Gastrocnemius medialis (tissue), 4 donors: Measurements from ENCODE around the gene MAD2L2. TPM values are rescaled to one million over a fixed set of nuclear protein-coding genes. Genes with fewer than 3 reads are reported as not detected.

Source experiments
- ATAC-seq, 2 donors: fragments of 150-250 bp; one replicate each; pipeline ENCODE4 v1.9.1; 2016
- DNase-seq, 2 donors: peaks; one replicate each; pipeline ENCODE4 v3.0.0-alpha.2; 2019
- H3K27ac ChIP-seq, 4 donors: fragments of 200-600 bp; sonication (generic); 1 replicate in 1 of 4; 2 replicates in 3 of 4; pipeline ENCODE4 v1.5.1; 2016 to 2018; ENCODE audit warnings: mild to moderate bottlenecking in 2 of 4, moderate library complexity in 1 of 4
- H3K27me3 ChIP-seq, 3 donors: fragments of 200-600 bp; sonication (generic) in 2 of 3; 1 replicate in 1 of 3; 2 replicates in 2 of 3; pipeline versions ENCODE4 v1.5.1 to v1.6.0; 2016 to 2019; ENCODE audit warnings: mild to moderate bottlenecking in 1 of 3, moderate library complexity in 1 of 3
- H3K36me3 ChIP-seq, 2 donors: fragments of 200-600 bp; sonication (generic) in 1 of 2; one replicate each; pipeline ENCODE4 v1.5.1; 2017 to 2018
- H3K4me1 ChIP-seq, 2 donors: fragments of 200-600 bp; sonication (generic) in 1 of 2; one replicate each; pipeline ENCODE4 v1.5.1; 2016 to 2017; ENCODE audit warnings: mild to moderate bottlenecking in 2 of 2
- H3K4me3 ChIP-seq, 4 donors: fragments of 200-600 bp; sonication (generic) in 3 of 4; 1 replicate in 1 of 4; 2 replicates in 3 of 4; pipeline ENCODE4 v1.5.1; 2016 to 2019; ENCODE audit warnings: mild to moderate bottlenecking in 2 of 4
- H3K9me3 ChIP-seq, 3 donors: fragments of 200-600 bp; sonication (generic) in 2 of 3; 1 replicate in 1 of 3; 2 replicates in 2 of 3; pipeline ENCODE4 v1.5.1; 2016 to 2019
- POLR2A ChIP-seq, 2 donors: fragments of 450-650 bp; IDR thresholded peaks; one replicate each; pipeline ENCODE4 v1.6.1; 2017; ENCODE audit warnings: antibody characterized with exemption in 2 of 2, mild to moderate bottlenecking in 2 of 2, moderate library complexity in 2 of 2
- in situ Hi-C, 4 donors: fragments of 200-750 bp; cut with MboI; loops; one replicate each; pipeline versions ENCODE4 v1.15.0 to v1.8.0; 2017; ENCODE audit warnings: low sequenced_read_pairs in 4 of 4
- intact Hi-C: fragments of 100-400 bp; cut with DNase I; formaldehyde crosslinking; loops from one replicate; pipeline ENCODE4 v1.15.1; 2023; ENCODE audit warnings: low total_unique reads
- total RNA-seq, 4 donors: library from RNA; depleted of rRNA; stranded (reverse); fragments of >200 nt; gene quantifications; one replicate each; pipeline versions ENCODE4 v1.1.0 to v1.2.3, GENCODE V29; 2016
- TF ChIP-seq, protein P1 (sequence below), 5 experiments: fragments of 450-650 bp in 3 of 5; fragments of 200-600 bp in 2 of 5; sonication (generic) in 2 of 5; IDR thresholded peaks in 4 of 5; conservative IDR thresholded peaks in 1 of 5; 1 replicate in 4 of 5; 2 replicates in 1 of 5; pipeline ENCODE4 v1.5.1; 2016 to 2019; ENCODE audit warnings: antibody characterized with exemption in 5 of 5, mild to moderate bottlenecking in 3 of 5, moderate library complexity in 3 of 5

MAD2L2 gene
- total RNA-seq, 4 donors from 2014 or later: 41.2 to 57.4 (median 46.9) TPM

DNA sequence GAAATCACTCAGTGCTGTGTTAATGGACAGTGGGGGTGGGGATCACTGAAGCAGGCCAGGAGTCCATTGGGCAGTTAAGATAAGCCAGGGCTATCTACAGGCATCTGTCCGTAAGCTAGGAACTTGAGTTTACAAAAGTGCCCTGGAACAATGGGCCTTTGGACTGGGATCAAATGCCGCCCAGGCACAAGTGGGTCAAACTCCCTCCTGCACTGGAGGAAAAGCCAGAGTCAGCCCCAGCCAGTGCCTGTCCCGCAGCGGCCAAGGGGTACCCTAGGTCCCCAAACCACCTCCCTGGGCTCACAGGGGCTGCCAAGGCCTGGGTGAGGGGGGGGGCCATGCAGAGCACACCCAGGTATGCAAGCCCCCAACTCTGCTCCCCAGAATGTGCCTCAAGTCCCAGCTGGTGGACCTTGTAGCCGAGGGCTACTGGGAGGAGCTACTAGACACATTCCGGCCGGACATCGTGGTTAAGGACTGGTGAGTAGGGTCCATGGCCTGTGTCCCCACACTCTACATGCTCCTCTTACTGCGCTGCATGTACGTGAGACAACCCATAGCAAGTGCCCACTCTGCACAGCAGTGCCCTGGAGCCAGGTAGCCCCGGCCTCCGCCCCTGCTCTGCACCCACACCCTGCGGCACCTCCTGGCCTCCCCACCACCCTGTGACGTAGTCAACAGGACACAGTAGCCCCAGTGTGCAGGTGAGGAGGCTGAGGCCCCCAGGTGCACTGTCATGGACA lies 9.2 kb downstream of the MAD2L2 start:
- Histone ChIP-seq H3K4me1 (no peaks in the 10 kb centered on the region), H3K27me3 (no peaks in the 10 kb centered on the region), H3K9me3 (no peaks in the 10 kb centered on the region), H3K4me3 (no peak overlapping the region), H3K27ac (no peak overlapping the region), H3K36me3 (peaks cover 0 to 54% of the 10 kb centered on the region in 2 donors)
- intact Hi-C loops: no loop called here
- ATAC-seq (no peak), DNase-seq (no peak)
- in situ Hi-C loops: no loop called here
- no peak for TF ChIP-seq POLR2A (IDR thresholded peaks at IDR 0.05)
- TF ChIP-seq, protein P1, sequence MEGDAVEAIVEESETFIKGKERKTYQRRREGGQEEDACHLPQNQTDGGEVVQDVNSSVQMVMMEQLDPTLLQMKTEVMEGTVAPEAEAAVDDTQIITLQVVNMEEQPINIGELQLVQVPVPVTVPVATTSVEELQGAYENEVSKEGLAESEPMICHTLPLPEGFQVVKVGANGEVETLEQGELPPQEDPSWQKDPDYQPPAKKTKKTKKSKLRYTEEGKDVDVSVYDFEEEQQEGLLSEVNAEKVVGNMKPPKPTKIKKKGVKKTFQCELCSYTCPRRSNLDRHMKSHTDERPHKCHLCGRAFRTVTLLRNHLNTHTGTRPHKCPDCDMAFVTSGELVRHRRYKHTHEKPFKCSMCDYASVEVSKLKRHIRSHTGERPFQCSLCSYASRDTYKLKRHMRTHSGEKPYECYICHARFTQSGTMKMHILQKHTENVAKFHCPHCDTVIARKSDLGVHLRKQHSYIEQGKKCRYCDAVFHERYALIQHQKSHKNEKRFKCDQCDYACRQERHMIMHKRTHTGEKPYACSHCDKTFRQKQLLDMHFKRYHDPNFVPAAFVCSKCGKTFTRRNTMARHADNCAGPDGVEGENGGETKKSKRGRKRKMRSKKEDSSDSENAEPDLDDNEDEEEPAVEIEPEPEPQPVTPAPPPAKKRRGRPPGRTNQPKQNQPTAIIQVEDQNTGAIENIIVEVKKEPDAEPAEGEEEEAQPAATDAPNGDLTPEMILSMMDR (IDR thresholded peaks at IDR 0.05 in 4 of 5, conservative IDR thresholded peaks at IDR 0.05 in 1 of 5): no peak

DNA sequence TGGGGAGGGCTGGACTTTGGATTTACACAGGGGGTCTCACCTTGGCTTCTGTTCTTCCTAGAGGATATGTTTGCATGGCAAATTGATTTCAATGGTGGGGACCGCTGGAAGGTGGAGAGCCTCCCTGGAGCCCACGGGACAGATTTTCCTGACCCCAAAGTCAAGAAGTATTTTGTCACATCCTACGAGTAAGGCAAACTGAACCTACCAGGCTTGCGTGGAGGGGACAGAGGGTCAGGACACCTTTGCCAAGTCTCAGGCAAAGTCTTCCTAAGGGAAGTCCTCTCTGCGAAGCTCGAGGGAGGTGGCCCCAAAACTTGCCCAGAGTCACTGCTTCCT lies 9.8 kb downstream of the MAD2L2 start:
- no peaks in the 10 kb centered on the region for H3K4me1 ChIP-seq

DNA sequence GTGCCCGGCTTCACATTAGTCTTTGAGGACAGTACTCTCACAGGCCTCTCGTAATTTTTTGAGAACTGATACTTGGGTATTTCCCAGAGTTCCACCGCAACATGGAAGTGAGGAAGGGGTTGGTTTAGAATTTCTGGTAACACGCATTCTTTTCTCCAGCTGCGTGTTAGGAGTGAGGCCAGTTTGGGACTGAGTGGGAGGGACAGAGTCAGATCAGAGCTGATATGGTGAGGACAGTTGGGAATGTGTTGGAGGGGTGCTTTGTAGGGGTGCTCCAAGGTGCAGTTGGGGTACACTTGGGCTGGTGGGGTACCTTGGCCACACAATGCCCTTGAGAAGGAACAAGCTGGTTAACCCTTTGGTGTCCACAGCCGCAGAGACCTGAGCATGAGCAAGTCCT lies 10.2 kb downstream of the MAD2L2 start:
- ATAC-seq: no peak
- intact Hi-C loops (no loop called here), in situ Hi-C loops (no loop called here)
- Histone ChIP-seq H3K36me3 (peaks cover 0 to 49% of the 10 kb centered on the region in 2 donors), H3K9me3 (no peaks in the 10 kb centered on the region), H3K4me3 (no peak overlapping the region), H3K4me1 (no peaks in the 10 kb centered on the region), H3K27ac (no peak overlapping the region), H3K27me3 (no peaks in the 10 kb centered on the region)
- no peak for DNase-seq
- TF ChIP-seq, protein P1 (IDR thresholded peaks at IDR 0.05 in 4 of 5, conservative IDR thresholded peaks at IDR 0.05 in 1 of 5): no peak
- TF ChIP-seq POLR2A (IDR thresholded peaks at IDR 0.05): no peak

More for the DNA sequence above, 9.8 kb downstream of the MAD2L2 start:
- Histone ChIP-seq H3K27ac (no peak overlapping the region), H3K4me3 (no peak overlapping the region), H3K36me3 (peaks cover 0 to 53% of the 10 kb centered on the region in 2 donors), H3K27me3 (no peaks in the 10 kb centered on the region), H3K9me3 (no peaks in the 10 kb centered on the region)
- ATAC-seq: no peak
- no peak for DNase-seq
- intact Hi-C loops (no loop called here), in situ Hi-C loops (no loop called here)
- TF ChIP-seq, protein P1 (IDR thresholded peaks at IDR 0.05 in 4 of 5, conservative IDR thresholded peaks at IDR 0.05 in 1 of 5): no peak
- no peak for TF ChIP-seq POLR2A (IDR thresholded peaks at IDR 0.05)

DNA sequence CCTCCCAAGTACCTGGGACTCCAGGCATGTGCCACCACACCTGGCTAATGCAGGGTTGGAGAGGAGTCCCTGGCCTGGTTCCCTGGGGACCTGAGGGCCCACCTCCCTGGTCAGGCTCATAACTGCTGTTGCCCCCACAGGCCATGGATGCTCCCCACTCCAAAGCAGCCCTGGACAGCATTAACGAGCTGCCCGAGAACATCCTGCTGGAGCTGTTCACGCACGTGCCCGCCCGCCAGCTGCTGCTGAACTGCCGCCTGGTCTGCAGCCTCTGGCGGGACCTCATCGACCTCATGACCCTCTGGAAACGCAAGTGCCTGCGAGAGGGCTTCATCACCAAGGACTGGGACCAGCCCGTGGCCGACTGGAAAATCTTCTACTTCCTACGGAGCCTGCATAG lies 12.4 kb downstream of the MAD2L2 start:
- no peaks in the 10 kb centered on the region for H3K4me1 ChIP-seq
- peaks cover 0 to 27% of the 10 kb centered on the region in 2 donors for H3K36me3 ChIP-seq
- intact Hi-C loops (no loop called here), in situ Hi-C loops (loop anchor here in 3 of 4 donors (10.0 kb wide), 1 partner anchor 46 kb away; no protein-coding TSS in a partner anchor)
- H3K4me3 ChIP-seq: no peak overlapping the region
- H3K9me3 ChIP-seq: no peaks in the 10 kb centered on the region
- ATAC-seq: no peak
- no peak overlapping the region for H3K27ac ChIP-seq
- no peak for DNase-seq
- H3K27me3 ChIP-seq: no peaks in the 10 kb centered on the region
- TF ChIP-seq, protein P1 (IDR thresholded peaks at IDR 0.05 in 4 of 5, conservative IDR thresholded peaks at IDR 0.05 in 1 of 5): no peak
- no peak for TF ChIP-seq POLR2A (IDR thresholded peaks at IDR 0.05)
